SK-N-SH (cell line): ENCODE measurements around the gene LETM1. TPM values are rescaled to one million over a fixed set of nuclear protein-coding genes. Genes with fewer than 3 reads are reported as not detected.

Experiments
- CTCF ChIA-PET: fragments of 300-600, 350-600 bp; formaldehyde crosslinking; extraction: SDS; loops from one replicate; lab custom pipeline; 2021; lab: Yijun Ruan, JAX
- POLR2A ChIA-PET: fragments of 350-600 bp; sonication (Branson Sonifier 250); formaldehyde crosslinking; extraction: SDS; loops from one replicate; lab custom pipeline; 2020; ENCODE audit warnings: antibody characterized with exemption, inconsistent platforms; lab: Yijun Ruan, JAX
- DNase-seq: peaks from one replicate; pipeline ENCODE4 v3.0.0; 2012
- H2AFZ ChIP-seq: fragments of 200-600 bp; sonication (generic); 2 replicates; pipeline ENCODE4 v1.8.1; 2016; ENCODE audit warnings: antibody characterized with exemption, mild to moderate bottlenecking, low read depth
- H3F3A ChIP-seq: fragments of 200-600 bp; sonication (generic); replicated peaks from 2 replicates; pipeline ENCODE3; 2016; ENCODE audit warnings: antibody characterized with exemption, mild to moderate bottlenecking; ENCODE audit not compliant: insufficient read depth
- H3K27ac ChIP-seq, 2 experiments: fragments of 200-500 bp in 1 of 2; fragments of 200-600 bp in 1 of 2; sonication (Bioruptor generic) in 1 of 2; sonication (generic), shearing (Covaris generic) in 1 of 2; 2 replicates each; pipeline versions ENCODE4 v1.5.1 to v1.6.1; 2014 to 2016; ENCODE audit warnings: low read depth in 2 of 2, inconsistent platforms in 1 of 2, low read length in 1 of 2, mild to moderate bottlenecking in 1 of 2, mixed read lengths in 1 of 2
- H3K27me3 ChIP-seq: fragments of 200-600 bp; sonication (generic), shearing (Covaris generic); 2 replicates; pipeline ENCODE4 v1.6.1; 2016; ENCODE audit warnings: mixed run types; ENCODE audit not compliant: insufficient read depth
- H3K36me3 ChIP-seq, 2 experiments: fragments of 200-500 bp in 1 of 2; fragments of 200-600 bp in 1 of 2; sonication (Bioruptor generic) in 1 of 2; sonication (generic) in 1 of 2; replicated peaks in 1 of 2; 2 replicates each; pipeline versions ENCODE3 to v1.5.1; 2014 to 2016; ENCODE audit warnings: low read length in 1 of 2, mild to moderate bottlenecking in 1 of 2; ENCODE audit not compliant: insufficient read depth in 2 of 2, control insufficient read depth in 1 of 2
- H3K4me1 ChIP-seq, 2 experiments: fragments of 200-500 bp in 1 of 2; fragments of 200-600 bp in 1 of 2; sonication (Bioruptor generic) in 1 of 2; sonication (generic), shearing (Covaris generic) in 1 of 2; 2 replicates each; pipeline versions ENCODE4 v1.5.1 to v1.6.1; 2014 to 2016; ENCODE audit warnings: low read depth in 1 of 2, low read length in 1 of 2, mixed run types in 1 of 2; ENCODE audit not compliant: insufficient read depth in 2 of 2, control insufficient read depth in 1 of 2
- H3K4me2 ChIP-seq: fragments of 200-600 bp; sonication (generic), shearing (Covaris generic); 2 replicates; pipeline ENCODE4 v1.6.1; 2017; ENCODE audit warnings: mixed run types
- H3K4me3 ChIP-seq, 2 experiments: fragments of 200-500 bp in 1 of 2; fragments of 200-600 bp in 1 of 2; sonication (Bioruptor generic) in 1 of 2; sonication (generic), shearing (Covaris generic) in 1 of 2; 2 replicates each; pipeline versions ENCODE4 v1.5.1 to v1.8.1; 2014 to 2016; ENCODE audit warnings: low read depth in 2 of 2, inconsistent platforms in 1 of 2, low read length in 1 of 2, mild to moderate bottlenecking in 1 of 2, mixed read lengths in 1 of 2, moderate library complexity in 1 of 2
- H3K79me2 ChIP-seq: fragments of 200-600 bp; sonication (generic); 2 replicates; pipeline ENCODE4 v1.8.1; 2017; ENCODE audit warnings: mild to moderate bottlenecking; ENCODE audit not compliant: insufficient read depth
- H3K9ac ChIP-seq: fragments of 200-600 bp; sonication (generic); 2 replicates; pipeline ENCODE4 v1.6.1; 2017; ENCODE audit warnings: mixed run types
- H3K9me2 ChIP-seq: fragments of 200-600 bp; sonication (generic); 2 replicates; pipeline ENCODE4 v1.6.1; 2017; ENCODE audit warnings: mixed run types
- H3K9me3 ChIP-seq: fragments of 200-600 bp; sonication (generic); 2 replicates; pipeline ENCODE4 v1.6.1; 2017; ENCODE audit warnings: mixed run types, mild to moderate bottlenecking, moderate library complexity
- H4K20me1 ChIP-seq: fragments of 200-600 bp; sonication (generic); 2 replicates; pipeline ENCODE4 v1.6.1; 2017; ENCODE audit warnings: mild to moderate bottlenecking, mixed run types; ENCODE audit not compliant: insufficient read depth
- CHD2 ChIP-seq: fragments of 150-350 bp; IDR thresholded peaks from 2 replicates; pipeline ENCODE4 v1.6.1; 2018; ENCODE audit warnings: low read length; ENCODE audit not compliant: partially characterized antibody
- CTCF ChIP-seq: fragments of 200-600 bp; sonication (generic); IDR thresholded peaks from 2 replicates; pipeline ENCODE4 v1.6.1; 2017; ENCODE audit warnings: antibody characterized with exemption, mild to moderate bottlenecking, moderate library complexity
- EP300 ChIP-seq, 2 experiments: IDR thresholded peaks; 2 replicates each; pipeline versions ENCODE4 v1.4.0 to v1.6.1; 2012; ENCODE audit warnings: borderline replicate concordance in 1 of 2, low read depth in 1 of 2, low read length in 1 of 2
- FOXM1 ChIP-seq: IDR thresholded peaks from 2 replicates; pipeline ENCODE4 v1.4.0; 2012; ENCODE audit warnings: low read depth, mild to moderate bottlenecking
- JUND ChIP-seq: IDR thresholded peaks from 2 replicates; pipeline ENCODE4 v1.4.0; 2012
- NRF1 ChIP-seq: IDR thresholded peaks from 2 replicates; pipeline ENCODE4 v1.6.1; 2012; ENCODE audit warnings: low read depth, mild to moderate bottlenecking, low read length
- PBX3 ChIP-seq: IDR thresholded peaks from 2 replicates; pipeline ENCODE4; 2012
- RFX5 ChIP-seq: IDR thresholded peaks from 2 replicates; pipeline ENCODE4 v1.6.1; 2012; ENCODE audit warnings: mild to moderate bottlenecking, improper control_type of control experiment, low read length
- RXRA ChIP-seq: IDR thresholded peaks from 2 replicates; pipeline ENCODE4 v1.4.0; 2012; ENCODE audit warnings: low read depth, mild to moderate bottlenecking, borderline replicate concordance
- TAF1 ChIP-seq: IDR thresholded peaks from 2 replicates; pipeline ENCODE4 v1.6.1; 2012; ENCODE audit warnings: low read depth, mild to moderate bottlenecking, low read length, moderate library complexity, borderline replicate concordance
- YY1 ChIP-seq: IDR thresholded peaks from 2 replicates; pipeline ENCODE4 v1.4.0; 2012; ENCODE audit warnings: low read depth, mild to moderate bottlenecking
- ZBTB33 ChIP-seq: IDR thresholded peaks from 2 replicates; pipeline ENCODE4 v1.4.0; 2012; ENCODE audit warnings: low read depth, borderline replicate concordance
- WGBS: methylation state at CpG from one replicate; pipeline ENCODE4 v1.1.6; 2017; ENCODE audit warnings: low lambda C conversion rate; 5-methylcytosine and 5-hydroxymethylcytosine counted together
- polyA plus RNA-seq, 3 experiments: library from polyadenylated mRNA; depleted of rRNA; stranded (reverse); fragments of >200 nt; gene quantifications; 2 replicates each; pipeline ENCODE4 v1.2.3, GENCODE V29; 2012
- TF ChIP-seq, protein P1 (sequence below): IDR thresholded peaks from 2 replicates; pipeline ENCODE4 v1.6.1; 2012; ENCODE audit warnings: mild to moderate bottlenecking, low read depth, low read length, moderate library complexity

The LETM1 gene
- polyA plus RNA-seq, 1 of the 3 experiments (the other 2 are of a cell fraction): 25.8 TPM

DNA sequence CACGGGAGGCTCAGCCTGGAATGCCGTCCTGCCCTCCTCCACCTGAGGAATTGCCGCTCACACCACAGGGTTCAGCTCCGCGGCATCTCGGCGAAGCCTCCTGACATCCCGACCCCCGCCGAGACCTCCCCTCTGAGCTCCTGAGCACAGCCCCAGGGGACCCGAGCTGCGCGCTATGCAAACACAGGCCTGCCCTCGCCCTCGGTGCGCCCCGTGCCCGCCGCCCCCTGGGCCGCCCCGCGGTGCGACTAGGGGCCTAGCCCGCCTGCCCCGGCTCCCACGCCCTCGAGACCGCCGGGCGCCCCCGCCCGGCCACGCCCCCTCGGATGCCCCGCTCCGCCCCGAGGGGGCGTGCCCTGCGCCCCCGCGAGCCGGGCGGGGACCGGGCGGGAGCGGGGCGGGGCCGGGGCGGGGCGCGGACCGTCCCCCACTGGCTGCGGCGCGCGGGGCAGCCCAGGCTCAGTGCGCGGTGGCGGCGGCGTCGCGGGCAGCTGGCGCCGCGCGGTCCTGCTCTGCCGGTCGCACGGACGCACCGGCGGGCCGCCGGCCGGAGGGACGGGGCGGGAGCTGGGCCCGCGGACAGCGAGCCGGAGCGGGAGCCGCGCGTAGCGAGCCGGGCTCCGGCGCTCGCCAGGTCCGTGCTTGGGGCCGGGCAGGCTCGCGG is 63.0 kb downstream of the LETM1 start, which contains the start of gene FGFR3:
Gene FGFR3 (plus strand): TSS at position 462 of the 664 bp plus-strand sequence. CDS start 642 bp downstream, outside the sequence.
- no peak for TF ChIP-seq YY1
- no peak for TF ChIP-seq EP300 (IDR thresholded peaks at IDR 0.05; ENCODE audit: borderline replicate concordance in 1 of 2, low read depth in 1 of 2, low read length in 1 of 2)
- no peak for TF ChIP-seq ZBTB33
- TF ChIP-seq TAF1: no peak
- TF ChIP-seq RXRA: no peak
- TF ChIP-seq, all 33 proteins: peak for 0
- Histone ChIP-seq H2AFZ (no peak within 1 kb of the TSS), H4K20me1 (0 out of 2 replicates have a peak, but pooled peaks cover 6% of the 10 kb centered on the region), H3K9me3 (no peaks in the 10 kb centered on the region), H3K9me2 (no peaks in the 10 kb centered on the region), H3K27me3 (peaks cover 12% of the 10 kb centered on the region), H3K9ac (no peak within 1 kb of the TSS), H3F3A (no peaks in the 10 kb centered on the region), H3K36me3 (no peaks in the 10 kb centered on the region), H3K79me2 (no peaks in the 10 kb centered on the region), H3K4me2 (peak within 1 kb of the TSS; percentile 67; the same call in 1 of the 2 replicates), H3K4me3 (peak within 1 kb of the TSS; percentile 39 to 45; a peak in 3 of 4 replicates), H3K27ac (no peak within 1 kb of the TSS), H3K4me1 (peaks cover 0 to 3% of the 10 kb centered on the region in 2 experiments; a peak in 1 of 4 replicates)
- CTCF ChIA-PET: interaction anchor here (1.4 to 6.4 kb wide), 5 partner anchors 9 to 63 kb away, joined by 4 to 43 read pairs (median 5); partner anchors contain the start of gene LETM1
- WGBS: no CpG with 5 or more reads among the region's 95 CpGs
- POLR2A ChIA-PET: interaction anchor here (0.6 to 1.8 kb wide), 2 partner anchors 16 to 76 kb away, joined by 4 to 6 read pairs; no protein-coding TSS in a partner anchor
- DNase-seq: peak; percentile 99

GRCh38 chr4:1792158-1792831 is 63.7 kb downstream of the LETM1 start:
- H3K36me3 ChIP-seq: no peaks in the 10 kb centered on the region
- 0 out of 2 replicates have a peak overlapping the region, but pooled peaks have one; percentile 19 for H3K4me2 ChIP-seq
- H2AFZ ChIP-seq: no peak overlapping the region
- H4K20me1 ChIP-seq: 0 out of 2 replicates have a peak, but pooled peaks cover 6% of the 10 kb centered on the region
- H3F3A ChIP-seq: no peaks in the 10 kb centered on the region
- peaks cover 0 to 3% of the 10 kb centered on the region in 2 experiments; a peak in 1 of 4 replicates for H3K4me1 ChIP-seq
- no peak for DNase-seq
- H3K27me3 ChIP-seq: peaks cover 12% of the 10 kb centered on the region
- no peaks in the 10 kb centered on the region for H3K9me2 ChIP-seq
- H3K27ac ChIP-seq: no peak overlapping the region
- H3K4me3 ChIP-seq: peak overlapping the region in 1 of 2 experiments; percentile 31; a peak in 1 of 4 replicates
- H3K79me2 ChIP-seq: no peaks in the 10 kb centered on the region
- ChIA-PET POLR2A (interaction anchor here (1.8 kb wide), 1 partner anchor 15 kb away, joined by 6 read pairs; no protein-coding TSS in a partner anchor), CTCF (interaction anchor here (1.4 to 6.4 kb wide), 4 partner anchors 8 to 46 kb away, joined by 4 to 43 read pairs (median 16); no protein-coding TSS in a partner anchor)
- no peak overlapping the region for H3K9ac ChIP-seq
- WGBS: 50% methylated on average over 11 of the region's 29 CpGs
- no peaks in the 10 kb centered on the region for H3K9me3 ChIP-seq
- TF ChIP-seq RFX5 (no peak), FOXM1 (no peak), PBX3 (no peak), NRF1 (no peak), JUND (no peak), CHD2 (no peak), TAF1 (no peak), EP300 (IDR thresholded peaks at IDR 0.05; ENCODE audit: borderline replicate concordance in 1 of 2, low read depth in 1 of 2, low read length in 1 of 2) (no peak), CTCF (no peak)
- TF ChIP-seq, protein P1, sequence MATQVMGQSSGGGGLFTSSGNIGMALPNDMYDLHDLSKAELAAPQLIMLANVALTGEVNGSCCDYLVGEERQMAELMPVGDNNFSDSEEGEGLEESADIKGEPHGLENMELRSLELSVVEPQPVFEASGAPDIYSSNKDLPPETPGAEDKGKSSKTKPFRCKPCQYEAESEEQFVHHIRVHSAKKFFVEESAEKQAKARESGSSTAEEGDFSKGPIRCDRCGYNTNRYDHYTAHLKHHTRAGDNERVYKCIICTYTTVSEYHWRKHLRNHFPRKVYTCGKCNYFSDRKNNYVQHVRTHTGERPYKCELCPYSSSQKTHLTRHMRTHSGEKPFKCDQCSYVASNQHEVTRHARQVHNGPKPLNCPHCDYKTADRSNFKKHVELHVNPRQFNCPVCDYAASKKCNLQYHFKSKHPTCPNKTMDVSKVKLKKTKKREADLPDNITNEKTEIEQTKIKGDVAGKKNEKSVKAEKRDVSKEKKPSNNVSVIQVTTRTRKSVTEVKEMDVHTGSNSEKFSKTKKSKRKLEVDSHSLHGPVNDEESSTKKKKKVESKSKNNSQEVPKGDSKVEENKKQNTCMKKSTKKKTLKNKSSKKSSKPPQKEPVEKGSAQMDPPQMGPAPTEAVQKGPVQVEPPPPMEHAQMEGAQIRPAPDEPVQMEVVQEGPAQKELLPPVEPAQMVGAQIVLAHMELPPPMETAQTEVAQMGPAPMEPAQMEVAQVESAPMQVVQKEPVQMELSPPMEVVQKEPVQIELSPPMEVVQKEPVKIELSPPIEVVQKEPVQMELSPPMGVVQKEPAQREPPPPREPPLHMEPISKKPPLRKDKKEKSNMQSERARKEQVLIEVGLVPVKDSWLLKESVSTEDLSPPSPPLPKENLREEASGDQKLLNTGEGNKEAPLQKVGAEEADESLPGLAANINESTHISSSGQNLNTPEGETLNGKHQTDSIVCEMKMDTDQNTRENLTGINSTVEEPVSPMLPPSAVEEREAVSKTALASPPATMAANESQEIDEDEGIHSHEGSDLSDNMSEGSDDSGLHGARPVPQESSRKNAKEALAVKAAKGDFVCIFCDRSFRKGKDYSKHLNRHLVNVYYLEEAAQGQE: no peak
